Stimulated activated naive CD8-positive, alpha-beta T cell treated with anti-CD3 and anti-CD28 coated beads, Interleukin-15, Interleukin-2, amounts not matched to agents 100 U/mL and 50 U/mL, for 24 hours (primary cell): Measurements from ENCODE around the gene TUBB2B.
A peak's percentile ranks its signal among the peaks of the same experiment; 100 is the strongest.
"Not testable (repeated sequence)": the region's sequence is repeated elsewhere in the genome, so short reads cannot be mapped to it uniquely, and the experiment has no call there.

Experiments
- ATAC-seq: fragments of 150-1000 bp; cut with Tn5 transposase; one replicate; pipeline ENCODE4 v1.10.0; 2021
- DNase-seq: peaks from one replicate; pipeline ENCODE4 v3.0.0; 2021

Gene TUBB2B

GRCh38 chr6:3209114-3210023, 18.1 kb downstream of the TUBB2B start:
- peak; percentile 65 for DNase-seq
- peak; percentile 89 for ATAC-seq

- DNase-seq (no peak), ATAC-seq (no peak)
These were observed 18.7 kb downstream of the TUBB2B start for GRCh38 chr6:3208775-3209113.

DNA sequence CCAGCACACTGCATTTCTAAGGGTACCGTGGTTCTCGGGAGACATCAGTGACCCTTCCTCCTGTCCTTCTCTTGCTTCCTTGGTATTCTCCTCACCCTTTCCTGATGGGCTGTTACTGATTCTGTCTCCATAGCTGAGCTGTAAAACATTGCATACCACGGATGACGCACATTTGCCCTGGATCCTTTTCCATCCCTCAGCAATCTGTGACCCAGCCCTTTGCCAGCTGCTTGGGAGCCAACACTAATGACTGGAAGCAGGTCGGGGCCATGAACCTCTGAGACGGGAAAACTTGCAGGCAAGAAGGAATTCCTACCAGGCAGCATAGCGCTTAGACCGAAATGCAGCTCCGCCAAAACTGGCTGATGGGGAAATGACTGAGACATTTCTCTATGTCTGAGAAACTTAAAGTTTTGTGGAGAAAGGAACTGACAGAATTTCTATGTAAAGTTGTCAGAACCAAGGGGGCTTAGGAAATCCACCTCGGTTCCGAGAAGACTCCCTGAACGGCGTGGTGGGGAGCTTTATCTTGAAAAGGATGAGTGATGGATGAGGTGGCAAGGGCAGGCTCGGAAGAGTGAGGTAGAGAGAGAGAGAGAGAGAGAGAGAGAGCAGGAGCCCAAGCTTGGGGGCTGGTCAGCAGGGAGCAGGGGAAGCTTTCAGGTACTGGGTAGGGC, 19.2 kb downstream of the TUBB2B start:
- DNase-seq = no peak
- ATAC-seq = no peak

- DNase-seq = no peak
- ATAC-seq = no peak
These were observed 21.0 kb downstream of the TUBB2B start for GRCh38 chr6:3206339-3207015.

DNA sequence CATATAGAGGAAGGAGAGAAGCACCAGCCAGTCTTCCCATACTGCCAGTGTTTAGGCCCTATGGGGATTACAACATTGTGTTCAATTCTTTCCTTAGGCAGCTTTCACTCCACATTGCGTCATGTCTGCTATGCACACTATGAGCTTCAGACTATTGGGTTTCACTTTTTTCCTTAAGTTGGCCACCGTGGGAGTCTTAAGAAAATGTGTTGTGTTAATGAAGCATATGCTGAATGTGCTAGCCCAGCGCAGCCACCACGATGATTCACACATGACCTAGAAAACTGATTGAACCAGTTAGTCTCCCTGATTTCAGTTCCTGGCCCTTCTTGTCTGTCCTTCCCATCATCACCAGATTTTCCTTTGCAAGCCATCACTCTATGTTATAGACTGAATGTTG, 21.5 kb downstream of the TUBB2B start:
- DNase-seq (no peak), ATAC-seq (no peak)

DNA sequence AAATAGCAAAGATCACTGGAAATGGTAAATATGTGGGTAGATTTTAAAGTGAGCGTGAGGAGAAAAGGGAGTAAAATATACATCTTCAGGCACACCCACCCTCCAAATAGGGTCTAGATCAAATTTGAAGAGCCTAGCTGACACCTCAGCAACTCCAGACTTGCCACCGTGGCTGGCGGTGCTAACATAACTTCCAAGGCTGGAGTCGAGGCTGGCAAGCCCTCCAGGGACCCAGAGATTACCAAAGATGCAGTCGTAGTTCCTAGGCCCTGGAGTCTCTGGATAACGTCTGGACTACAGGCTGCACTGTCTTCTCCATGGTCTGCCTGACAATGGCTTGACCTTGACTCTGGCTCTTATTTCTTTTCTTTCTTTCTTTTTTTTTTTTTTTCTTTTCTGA, 22.5 kb downstream of the TUBB2B start:
- no peak for DNase-seq
- ATAC-seq = no peak

DNA sequence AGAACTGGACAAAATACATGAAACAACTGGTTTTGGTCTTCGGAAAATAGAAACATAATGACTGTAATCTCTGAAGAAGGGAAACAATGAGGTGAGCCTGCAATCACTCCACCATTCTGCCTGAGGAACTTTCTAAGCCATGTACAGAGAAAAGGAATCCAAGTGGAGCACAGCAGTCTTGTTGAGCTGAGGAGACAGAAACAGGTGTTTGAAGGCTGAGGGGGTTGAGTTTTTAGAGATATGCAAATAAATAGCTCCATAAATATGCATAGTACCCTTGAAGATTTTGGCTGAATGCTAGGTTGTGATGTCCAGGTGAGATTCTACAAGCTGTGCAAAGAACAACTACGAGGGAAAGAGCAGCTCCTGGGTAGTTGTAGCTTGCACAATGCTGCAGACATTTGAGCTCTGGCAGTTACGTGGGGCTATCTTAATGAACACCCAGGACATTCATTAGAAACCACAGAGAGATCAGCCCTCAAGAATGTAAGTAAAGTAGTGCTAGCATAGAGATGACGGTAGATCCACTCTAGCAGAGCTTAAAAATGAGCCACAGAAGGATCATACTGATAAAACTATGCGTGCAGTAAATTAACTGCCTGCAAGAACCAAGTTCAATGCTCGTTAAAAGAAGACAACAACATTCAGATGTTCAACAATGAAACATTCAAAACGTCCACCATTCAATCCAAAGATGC, 24.3 kb downstream of the TUBB2B start:
- ATAC-seq (no peak), DNase-seq (no peak)

- ATAC-seq = no peak
- DNase-seq = no peak
These were observed 26.1 kb downstream of the TUBB2B start for GRCh38 chr6:3201388-3201787.

GRCh38 chr6:3200682-3201081, 26.8 kb downstream of the TUBB2B start:
- no peak for ATAC-seq
- no peak for DNase-seq

DNA sequence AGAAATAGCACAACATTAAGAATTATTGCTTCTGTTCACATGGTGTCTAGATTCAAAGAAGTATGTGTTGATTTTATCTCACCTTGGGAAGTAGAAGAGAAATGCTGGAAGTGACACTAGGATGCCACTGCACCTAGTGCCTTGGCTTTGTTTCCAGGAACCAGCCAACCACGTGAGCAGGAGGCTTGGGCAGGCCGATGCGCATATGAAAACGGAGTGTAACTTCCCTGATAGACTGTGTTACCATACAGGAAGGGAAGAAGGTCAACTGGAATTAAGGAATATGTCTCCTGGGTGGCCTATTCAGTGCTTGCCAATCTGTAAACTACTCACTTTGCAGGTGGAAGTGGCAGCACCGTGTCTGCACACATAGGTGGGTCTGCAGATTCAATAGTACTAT, 28.1 kb downstream of the TUBB2B start:
- no peak for ATAC-seq

DNA sequence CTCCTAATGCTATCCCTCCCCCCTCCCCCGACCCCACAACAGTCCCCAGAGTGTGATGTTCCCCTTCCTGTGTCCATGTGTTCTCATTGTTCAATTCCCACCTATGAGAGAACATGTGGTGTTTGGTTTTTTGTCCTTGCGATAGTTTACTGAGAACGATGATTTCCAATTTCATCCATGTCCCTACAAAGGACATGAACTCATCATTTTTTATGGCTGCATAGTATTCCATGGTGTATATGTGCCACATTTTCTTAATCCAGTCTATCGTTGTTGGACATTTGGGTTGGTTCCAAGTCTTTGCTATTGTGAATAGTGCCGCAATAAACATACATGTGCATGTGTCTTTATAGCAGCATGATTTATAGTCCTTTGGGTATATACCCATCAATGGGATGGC, 29.7 kb downstream of the TUBB2B start:
- not testable (repeated sequence) for DNase-seq, ATAC-seq

More for the DNA sequence above, 28.1 kb downstream of the TUBB2B start:
- DNase-seq = no peak

GRCh38 chr6:3196770-3197169, 30.7 kb downstream of the TUBB2B start:
- ATAC-seq = no peak

GRCh38 chr6:3195695-3196497, 31.6 kb downstream of the TUBB2B start:
- DNase-seq = no peak
- no peak for ATAC-seq

More at GRCh38 chr6:3196770-3197169, 30.7 kb downstream of the TUBB2B start:
- DNase-seq = no peak

DNA sequence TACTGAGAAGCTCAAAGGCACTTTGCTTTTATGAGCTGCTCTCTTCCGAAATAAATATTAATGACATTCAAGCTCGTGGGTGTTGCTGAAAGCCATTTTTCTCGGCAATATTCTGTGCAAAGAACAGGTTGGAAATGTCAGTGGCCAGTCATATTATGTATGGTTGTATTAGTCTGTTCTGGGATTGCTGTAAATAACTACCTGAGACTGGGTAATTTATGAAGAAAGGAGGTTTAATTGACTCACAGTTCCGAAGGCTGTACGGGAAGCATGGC, 32.1 kb downstream of the TUBB2B start:
- DNase-seq (no peak), ATAC-seq (no peak)

DNA sequence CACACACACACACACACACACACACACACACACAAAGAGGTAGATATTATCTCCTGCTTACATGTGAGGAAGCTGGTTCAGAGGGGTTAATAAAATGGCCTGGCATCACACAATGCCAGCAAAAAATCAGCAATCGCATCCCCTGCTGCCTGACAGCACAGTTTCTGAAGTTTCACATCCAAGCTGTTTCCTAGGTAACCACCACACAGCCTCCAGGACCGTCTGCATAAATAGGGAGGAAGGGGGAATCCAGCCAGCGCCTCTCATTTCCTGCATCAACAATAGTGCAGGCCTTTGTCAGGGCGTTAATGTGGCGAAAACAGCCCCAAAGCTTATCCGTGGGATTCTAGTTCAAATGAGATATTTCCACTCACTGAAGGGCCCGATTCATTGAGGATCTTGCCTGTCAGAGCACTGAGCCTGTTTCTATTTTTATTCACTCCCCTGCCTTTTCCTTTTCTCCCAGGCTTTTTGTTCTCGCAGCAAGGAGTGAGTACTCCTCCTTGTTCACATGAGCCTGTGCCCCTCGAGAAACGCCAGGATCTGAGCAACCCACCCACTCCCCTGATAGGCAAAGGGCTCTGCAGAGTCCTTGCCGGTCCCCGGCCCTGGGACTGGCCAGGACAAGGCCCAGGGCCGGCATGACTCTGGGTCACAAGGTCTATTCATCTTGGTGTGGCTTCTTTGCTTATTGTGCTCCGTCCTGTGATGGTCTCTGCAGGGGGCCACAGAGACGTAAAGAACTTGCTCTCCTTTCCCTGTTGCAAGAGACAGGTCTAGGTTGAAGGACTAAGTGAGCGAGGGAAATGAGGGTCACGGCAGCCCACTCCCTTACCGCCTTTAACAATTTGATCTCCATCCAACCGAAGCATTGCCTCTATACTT, 32.7 kb downstream of the TUBB2B start:
- no peak for DNase-seq
- no peak for ATAC-seq

GRCh38 chr6:3193102-3193849, 34.2 kb downstream of the TUBB2B start:
- DNase-seq = no peak
- ATAC-seq = peak; percentile 14

GRCh38 chr6:3190779-3191178, 36.7 kb downstream of the TUBB2B start:
- ATAC-seq (no peak), DNase-seq (no peak)

- DNase-seq (no peak), ATAC-seq (no peak)
These were observed 37.4 kb downstream of the TUBB2B start for GRCh38 chr6:3190056-3190455.

DNA sequence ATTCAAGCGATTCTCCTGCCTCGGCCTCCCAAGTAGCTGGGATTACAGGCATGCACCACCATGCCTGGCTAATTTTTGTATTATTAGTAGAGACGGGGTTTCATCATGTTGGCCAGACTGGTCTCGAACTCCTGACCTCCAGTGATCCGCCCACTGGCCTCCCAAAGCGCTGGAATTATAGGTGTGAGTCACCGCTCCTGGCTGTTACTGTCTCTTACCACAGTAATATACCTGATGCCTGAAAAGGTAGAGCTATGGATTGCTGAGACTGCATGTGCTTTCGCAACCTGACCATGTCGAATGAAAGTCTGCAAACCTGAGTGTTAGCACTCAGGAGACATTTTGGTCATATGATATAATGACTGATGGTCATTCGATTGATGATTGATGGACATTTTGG, 38.3 kb downstream of the TUBB2B start:
- not testable (repeated sequence) for DNase-seq, ATAC-seq

GRCh38 chr6:3188262-3188661, 39.2 kb downstream of the TUBB2B start:
- ATAC-seq (no peak), DNase-seq (no peak)
